COR-L47 (cell line): ENCODE data around the gene DLGAP4.
A peak's percentile ranks its signal among the peaks of the same experiment; 100 is the strongest.

Source experiments
- DNase-seq: peaks from one replicate; lab custom pipeline; 2025; lab: John Stamatoyannopoulos, UW

Gene DLGAP4

GRCh38 chr20:36384022-36384619, 78.0 kb downstream of the DLGAP4 start:
- DNase-seq, result no peak

- no peak for DNase-seq
Observed at GRCh38 chr20:36385503-36385902, 79.4 kb downstream of the DLGAP4 start.

GRCh38 chr20:36386236-36386635, 80.1 kb downstream of the DLGAP4 start:
- no peak for DNase-seq

- DNase-seq, result no peak
Observed at GRCh38 chr20:36390269-36390668, 84.1 kb downstream of the DLGAP4 start.

GRCh38 chr20:36390719-36391415, 84.7 kb downstream of the DLGAP4 start:
- DNase-seq, result no peak

GRCh38 chr20:36391456-36391855, 85.3 kb downstream of the DLGAP4 start:
- DNase-seq, result no peak

GRCh38 chr20:36391955-36392354, 85.8 kb downstream of the DLGAP4 start:
- no peak for DNase-seq

GRCh38 chr20:36392989-36393388, 86.8 kb downstream of the DLGAP4 start:
- DNase-seq, result no peak

GRCh38 chr20:36394340-36394965, 88.3 kb downstream of the DLGAP4 start:
- no peak for DNase-seq

GRCh38 chr20:36396340-36396739, 90.2 kb downstream of the DLGAP4 start:
- DNase-seq, result no peak

- DNase-seq, result no peak
Observed at GRCh38 chr20:36396847-36397630, 90.9 kb downstream of the DLGAP4 start.

GRCh38 chr20:36398515-36398914, 92.4 kb downstream of the DLGAP4 start:
- DNase-seq, result no peak

GRCh38 chr20:36399147-36399968, 93.2 kb downstream of the DLGAP4 start:
- peak; percentile 14 for DNase-seq

- DNase-seq, result no peak
Observed at GRCh38 chr20:36399969-36400545, 93.9 kb downstream of the DLGAP4 start.

GRCh38 chr20:36400909-36401735, 95.0 kb downstream of the DLGAP4 start:
- no peak for DNase-seq

- no peak for DNase-seq
Observed at GRCh38 chr20:36402708-36403107, 96.6 kb downstream of the DLGAP4 start.

- DNase-seq, result no peak
Observed at GRCh38 chr20:36404435-36404978, 98.4 kb downstream of the DLGAP4 start.

- no peak for DNase-seq
Observed at GRCh38 chr20:36405255-36405654, 99.1 kb downstream of the DLGAP4 start.

- no peak for DNase-seq
Observed at GRCh38 chr20:36407199-36407733, 101.1 kb downstream of the DLGAP4 start.

- peak; percentile 89 for DNase-seq
Observed at GRCh38 chr20:36408219-36408618, 102.1 kb downstream of the DLGAP4 start.
